Endometrial microvascular endothelial cells (primary cell): ENCODE data around the gene MAGEB6B. TPM values are rescaled to one million over a fixed set of nuclear protein-coding genes. Genes with fewer than 3 reads are reported as not detected.
"Not testable (repeated sequence)": the region's sequence is repeated elsewhere in the genome, so short reads cannot be mapped to it uniquely, and the experiment has no call there.

ENCODE experiments used
- in situ Hi-C: cut with HindIII; loops from 2 replicates; pipeline ENCODE4 v1.10.0; 2017; ENCODE audit warnings: low sequenced_read_pairs, low pct_unique_long_range_greater_than_20kb; ENCODE audit errors: inconsistent ontology term
- total RNA-seq: library from RNA; depleted of rRNA; stranded (reverse); fragments of >200 nt; gene quantifications from one replicate; pipeline ENCODE4 v1.2.3, GENCODE V29; 2015; ENCODE audit errors: inconsistent ontology term

Gene MAGEB6B
- not detected for total RNA-seq

GRCh38 chrX:26160301-26160700 is at the start of gene MAGEB6B:
MAGEB6B (plus strand) TSS chrX:26160601; CDS start chrX:26160601, 0 bp downstream.
- in situ Hi-C loops: no loop called here

GRCh38 chrX:26138274-26138673 is 22.1 kb upstream of the MAGEB6B start, which contains the start of gene MAGEB18:
MAGEB18 (plus strand) TSS chrX:26138343; CDS start chrX:26138986, 643 bp downstream.
- in situ Hi-C loops: no loop called here

GRCh38 chrX:26146024-26146423 is 14.4 kb upstream of the MAGEB6B start:
- in situ Hi-C loops: no loop called here

- in situ Hi-C loops: no loop called here
Observed at GRCh38 chrX:26192204-26192603, 31.8 kb downstream of the MAGEB6B start, which contains the start of gene MAGEB6. MAGEB6 (plus strand) TSS chrX:26192440; CDS start chrX:26193847, 1,407 bp downstream.

GRCh38 chrX:26203561-26203960 is 43.2 kb downstream of the MAGEB6B start:
- in situ Hi-C loops: no loop called here

GRCh38 chrX:26204717-26205116 is 44.3 kb downstream of the MAGEB6B start:
- in situ Hi-C loops: not testable (repeated sequence)

GRCh38 chrX:26208012-26208411 is 47.6 kb downstream of the MAGEB6B start:
- in situ Hi-C loops: no loop called here

Other genes starting within 250 kb of the MAGEB6B start
- not detected for gene MAGEB18, start 22.3 kb upstream of the MAGEB6B start, total RNA-seq
- gene MAGEB6, start 31.8 kb downstream of the MAGEB6B start, total RNA-seq: not detected
- gene MAGEB5, start 55.6 kb downstream of the MAGEB6B start, total RNA-seq: not detected